ENCODE data around the gene FLNC. TPM values are rescaled to one million over a fixed set of nuclear protein-coding genes. Genes with fewer than 3 reads are reported as not detected.
A peak's percentile ranks its signal among the peaks of the same experiment; 100 is the strongest.

Gene FLNC
- total and polyA plus RNA-seq, 2 of the 13 experiments (the other 11 are each of a cell fraction or from before 2014, with no cell fraction given), result 0.02 TPM; not detected in 1

DNA sequence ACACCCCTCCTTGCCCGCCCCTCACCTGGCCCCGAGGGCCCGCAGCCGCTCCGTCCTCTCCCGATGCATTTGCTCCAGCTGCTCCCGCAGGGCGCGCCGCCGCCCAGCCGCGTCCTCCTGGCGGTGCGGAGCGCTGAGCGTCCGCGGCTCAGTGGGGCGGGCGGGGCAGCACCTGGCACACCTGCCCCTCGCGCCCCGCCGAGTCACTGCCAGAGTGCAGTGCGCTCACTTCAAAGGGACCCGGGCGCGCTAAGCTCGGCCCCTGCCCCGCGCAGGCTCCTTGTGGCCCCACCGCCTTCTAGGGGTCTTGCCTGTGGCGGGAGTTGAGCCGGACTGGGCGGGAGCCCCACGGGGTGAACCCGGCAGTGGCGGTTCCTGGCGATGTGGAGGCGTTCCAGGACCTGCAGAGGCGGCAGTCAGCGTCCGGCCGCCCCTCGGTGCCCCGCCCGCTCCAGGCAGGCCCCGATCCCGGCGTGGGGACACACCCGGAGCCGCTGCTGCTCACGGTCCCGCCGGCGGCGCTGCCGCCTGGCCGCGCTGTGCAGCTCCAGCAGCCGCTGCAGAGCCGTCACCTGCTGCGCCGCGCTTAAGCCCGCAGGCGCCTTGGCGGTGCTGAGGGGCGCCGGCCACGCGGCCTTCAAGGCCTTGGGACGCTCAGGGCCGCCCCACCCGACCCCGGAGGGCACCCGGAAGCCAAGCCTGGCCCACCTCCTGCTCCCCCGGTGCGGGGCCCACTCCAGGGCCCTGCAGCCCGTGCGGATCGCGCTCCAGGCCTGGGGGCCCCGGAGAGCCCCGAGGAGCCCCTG is 39.1 kb downstream of the FLNC start (continued):
- TF ChIP-seq HDAC1 (CRISPR knock-in tag; IDR thresholded peaks at IDR 0.05) (peak; percentile 4; the same call in 1 of the 2 replicates), KAT2B (IDR thresholded peaks at IDR 0.05; ENCODE audit: borderline replicate concordance, low read depth, low read length) (no peak), RFX3 (CRISPR knock-in tag; IDR thresholded peaks at IDR 0.05) (no peak), ZNF572 (CRISPR knock-in tag; IDR thresholded peaks at IDR 0.05) (no peak), SRSF4 (IDR thresholded peaks at IDR 0.05; ENCODE audit: low read depth, low read length, poor library complexity, severe bottlenecking) (no peak), ZNF317 (CRISPR knock-in tag; IDR thresholded peaks at IDR 0.05) (no peak), RBM39 (IDR thresholded peaks at IDR 0.05; ENCODE audit: low read depth, low read length, poor library complexity, severe bottlenecking) (no peak), ZNF44 (CRISPR knock-in tag; IDR thresholded peaks at IDR 0.05) (no peak), HOXA3 (CRISPR knock-in tag; IDR thresholded peaks at IDR 0.05) (peak; percentile 53), ARHGAP35 (CRISPR knock-in tag; IDR thresholded peaks at IDR 0.05; ENCODE audit: borderline replicate concordance) (no peak), TGIF2 (CRISPR knock-in tag; IDR thresholded peaks at IDR 0.05) (no peak), ZNF234 (CRISPR knock-in tag; conservative IDR thresholded peaks at IDR 0.05) (no peak), ZNF543 (CRISPR knock-in tag; IDR thresholded peaks at IDR 0.05) (no peak; the same call in 1 of the 2 replicates), ZNF660 (CRISPR knock-in tag; IDR thresholded peaks at IDR 0.05; ENCODE audit: borderline replicate concordance, low read depth) (no peak), CEBPB (IDR thresholded peaks at IDR 0.05; ENCODE audit: borderline replicate concordance, low read depth, low read length) (no peak), ZNF292 (CRISPR knock-in tag; IDR thresholded peaks at IDR 0.05; ENCODE audit: borderline replicate concordance, low read depth) (no peak)
- TF ChIP-seq, protein P1, sequence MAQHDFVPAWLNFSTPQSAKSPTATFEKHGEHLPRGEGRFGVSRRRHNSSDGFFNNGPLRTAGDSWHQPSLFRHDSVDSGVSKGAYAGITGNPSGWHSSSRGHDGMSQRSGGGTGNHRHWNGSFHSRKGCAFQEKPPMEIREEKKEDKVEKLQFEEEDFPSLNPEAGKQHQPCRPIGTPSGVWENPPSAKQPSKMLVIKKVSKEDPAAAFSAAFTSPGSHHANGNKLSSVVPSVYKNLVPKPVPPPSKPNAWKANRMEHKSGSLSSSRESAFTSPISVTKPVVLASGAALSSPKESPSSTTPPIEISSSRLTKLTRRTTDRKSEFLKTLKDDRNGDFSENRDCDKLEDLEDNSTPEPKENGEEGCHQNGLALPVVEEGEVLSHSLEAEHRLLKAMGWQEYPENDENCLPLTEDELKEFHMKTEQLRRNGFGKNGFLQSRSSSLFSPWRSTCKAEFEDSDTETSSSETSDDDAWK (CRISPR knock-in tag; IDR thresholded peaks at IDR 0.05), result no peak
- TF ChIP-seq, protein P2, sequence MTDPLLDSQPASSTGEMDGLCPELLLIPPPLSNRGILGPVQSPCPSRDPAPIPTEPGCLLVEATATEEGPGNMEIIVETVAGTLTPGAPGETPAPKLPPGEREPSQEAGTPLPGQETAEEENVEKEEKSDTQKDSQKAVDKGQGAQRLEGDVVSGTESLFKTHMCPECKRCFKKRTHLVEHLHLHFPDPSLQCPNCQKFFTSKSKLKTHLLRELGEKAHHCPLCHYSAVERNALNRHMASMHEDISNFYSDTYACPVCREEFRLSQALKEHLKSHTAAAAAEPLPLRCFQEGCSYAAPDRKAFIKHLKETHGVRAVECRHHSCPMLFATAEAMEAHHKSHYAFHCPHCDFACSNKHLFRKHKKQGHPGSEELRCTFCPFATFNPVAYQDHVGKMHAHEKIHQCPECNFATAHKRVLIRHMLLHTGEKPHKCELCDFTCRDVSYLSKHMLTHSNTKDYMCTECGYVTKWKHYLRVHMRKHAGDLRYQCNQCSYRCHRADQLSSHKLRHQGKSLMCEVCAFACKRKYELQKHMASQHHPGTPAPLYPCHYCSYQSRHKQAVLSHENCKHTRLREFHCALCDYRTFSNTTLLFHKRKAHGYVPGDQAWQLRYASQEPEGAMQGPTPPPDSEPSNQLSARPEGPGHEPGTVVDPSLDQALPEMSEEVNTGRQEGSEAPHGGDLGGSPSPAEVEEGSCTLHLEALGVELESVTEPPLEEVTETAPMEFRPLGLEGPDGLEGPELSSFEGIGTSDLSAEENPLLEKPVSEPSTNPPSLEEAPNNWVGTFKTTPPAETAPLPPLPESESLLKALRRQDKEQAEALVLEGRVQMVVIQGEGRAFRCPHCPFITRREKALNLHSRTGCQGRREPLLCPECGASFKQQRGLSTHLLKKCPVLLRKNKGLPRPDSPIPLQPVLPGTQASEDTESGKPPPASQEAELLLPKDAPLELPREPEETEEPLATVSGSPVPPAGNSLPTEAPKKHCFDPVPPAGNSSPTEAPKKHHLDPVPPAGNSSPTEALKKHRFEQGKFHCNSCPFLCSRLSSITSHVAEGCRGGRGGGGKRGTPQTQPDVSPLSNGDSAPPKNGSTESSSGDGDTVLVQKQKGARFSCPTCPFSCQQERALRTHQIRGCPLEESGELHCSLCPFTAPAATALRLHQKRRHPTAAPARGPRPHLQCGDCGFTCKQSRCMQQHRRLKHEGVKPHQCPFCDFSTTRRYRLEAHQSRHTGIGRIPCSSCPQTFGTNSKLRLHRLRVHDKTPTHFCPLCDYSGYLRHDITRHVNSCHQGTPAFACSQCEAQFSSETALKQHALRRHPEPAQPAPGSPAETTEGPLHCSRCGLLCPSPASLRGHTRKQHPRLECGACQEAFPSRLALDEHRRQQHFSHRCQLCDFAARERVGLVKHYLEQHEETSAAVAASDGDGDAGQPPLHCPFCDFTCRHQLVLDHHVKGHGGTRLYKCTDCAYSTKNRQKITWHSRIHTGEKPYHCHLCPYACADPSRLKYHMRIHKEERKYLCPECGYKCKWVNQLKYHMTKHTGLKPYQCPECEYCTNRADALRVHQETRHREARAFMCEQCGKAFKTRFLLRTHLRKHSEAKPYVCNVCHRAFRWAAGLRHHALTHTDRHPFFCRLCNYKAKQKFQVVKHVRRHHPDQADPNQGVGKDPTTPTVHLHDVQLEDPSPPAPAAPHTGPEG (CRISPR knock-in tag; IDR thresholded peaks at IDR 0.05), result 0 out of 2 replicates have a peak, but pooled peaks have one; percentile 43
- TF ChIP-seq, protein P3, sequence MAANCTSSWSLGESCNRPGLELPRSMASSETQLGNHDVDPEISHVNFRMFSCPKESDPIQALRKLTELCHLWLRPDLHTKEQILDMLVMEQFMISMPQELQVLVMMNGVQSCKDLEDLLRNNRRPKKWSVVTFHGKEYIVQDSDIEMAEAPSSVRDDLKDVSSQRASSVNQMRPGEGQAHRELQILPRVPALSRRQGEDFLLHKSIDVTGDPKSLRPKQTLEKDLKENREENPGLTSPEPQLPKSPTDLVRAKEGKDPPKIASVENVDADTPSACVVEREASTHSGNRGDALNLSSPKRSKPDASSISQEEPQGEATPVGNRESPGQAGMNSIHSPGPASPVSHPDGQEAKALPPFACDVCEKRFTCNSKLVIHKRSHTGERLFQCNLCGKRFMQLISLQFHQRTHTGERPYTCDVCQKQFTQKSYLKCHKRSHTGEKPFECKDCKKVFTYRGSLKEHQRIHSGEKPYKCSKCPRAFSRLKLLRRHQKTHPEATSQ (CRISPR knock-in tag; IDR thresholded peaks at IDR 0.05; ENCODE audit: borderline replicate concordance), result no peak
- TF ChIP-seq, protein P4, sequence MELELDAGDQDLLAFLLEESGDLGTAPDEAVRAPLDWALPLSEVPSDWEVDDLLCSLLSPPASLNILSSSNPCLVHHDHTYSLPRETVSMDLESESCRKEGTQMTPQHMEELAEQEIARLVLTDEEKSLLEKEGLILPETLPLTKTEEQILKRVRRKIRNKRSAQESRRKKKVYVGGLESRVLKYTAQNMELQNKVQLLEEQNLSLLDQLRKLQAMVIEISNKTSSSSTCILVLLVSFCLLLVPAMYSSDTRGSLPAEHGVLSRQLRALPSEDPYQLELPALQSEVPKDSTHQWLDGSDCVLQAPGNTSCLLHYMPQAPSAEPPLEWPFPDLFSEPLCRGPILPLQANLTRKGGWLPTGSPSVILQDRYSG (CRISPR knock-in tag; IDR thresholded peaks at IDR 0.05), result no peak
